GM11168 (cell line): ENCODE results near the gene FUS.
"Not testable (repeated sequence)": the region's sequence is repeated elsewhere in the genome, so short reads cannot be mapped to it uniquely, and the experiment has no call there.

Experiments used
- in situ Hi-C: fragments of 300-500 bp; cut with MboI; formaldehyde crosslinking; loops from one replicate; pipeline ENCODE4 v1.12.0; 2022; ENCODE audit warnings: low sequenced_read_pairs; ENCODE audit not compliant: unreplicated experiment

Gene FUS

DNA sequence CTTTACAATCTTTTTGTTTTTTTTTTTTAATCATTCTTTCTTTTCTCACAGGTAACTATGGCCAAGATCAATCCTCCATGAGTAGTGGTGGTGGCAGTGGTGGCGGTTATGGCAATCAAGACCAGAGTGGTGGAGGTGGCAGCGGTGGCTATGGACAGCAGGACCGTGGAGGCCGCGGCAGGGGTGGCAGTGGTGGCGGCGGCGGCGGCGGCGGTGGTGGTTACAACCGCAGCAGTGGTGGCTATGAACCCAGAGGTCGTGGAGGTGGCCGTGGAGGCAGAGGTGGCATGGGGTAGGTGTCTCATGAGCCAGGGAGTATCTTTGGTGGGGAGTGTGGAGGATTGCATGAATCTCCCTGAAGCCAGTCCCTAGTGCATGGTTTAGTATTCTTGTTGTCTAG is 4.9 kb downstream of the FUS start:
- in situ Hi-C loops: no loop called here

DNA sequence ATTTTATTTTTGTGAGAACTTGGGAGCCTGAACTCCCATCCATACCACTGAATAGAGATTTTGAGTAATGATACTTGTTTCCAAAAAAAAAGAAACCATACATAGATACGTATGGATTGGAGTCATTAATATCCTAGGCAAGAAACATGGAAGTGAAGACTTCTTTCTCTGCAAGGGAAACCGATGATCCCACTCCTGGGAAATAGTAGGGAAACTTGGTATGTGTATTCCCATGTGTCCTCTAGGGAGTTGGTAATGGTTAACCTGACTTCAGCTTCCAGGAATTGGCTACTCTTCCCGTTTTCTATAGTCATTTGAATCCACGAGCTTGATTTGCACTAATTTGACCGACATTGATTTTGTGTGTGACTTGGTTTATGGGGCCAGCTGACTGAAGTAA is 5.4 kb downstream of the FUS start:
- in situ Hi-C loops: no loop called here

DNA sequence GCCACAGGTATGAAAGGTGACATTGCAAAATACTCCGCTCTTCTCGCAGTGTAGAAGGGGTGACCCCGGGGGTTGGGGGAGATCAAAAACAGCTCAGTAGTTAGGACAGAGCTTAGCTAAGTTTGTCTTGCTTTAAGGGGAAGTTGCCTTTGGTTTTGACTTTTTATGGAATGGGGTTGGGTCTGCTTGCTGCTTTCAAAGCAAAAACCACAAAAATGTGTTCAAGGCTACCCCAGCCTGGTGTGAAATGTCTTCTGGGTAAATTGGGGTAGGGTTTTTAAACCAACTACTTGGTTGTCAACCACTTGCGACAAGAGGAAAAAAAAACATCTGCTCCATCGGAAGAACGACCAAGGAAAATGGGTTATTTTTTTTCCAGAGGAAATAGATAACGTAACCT is 6.2 kb downstream of the FUS start:
- in situ Hi-C loops: no loop called here

DNA sequence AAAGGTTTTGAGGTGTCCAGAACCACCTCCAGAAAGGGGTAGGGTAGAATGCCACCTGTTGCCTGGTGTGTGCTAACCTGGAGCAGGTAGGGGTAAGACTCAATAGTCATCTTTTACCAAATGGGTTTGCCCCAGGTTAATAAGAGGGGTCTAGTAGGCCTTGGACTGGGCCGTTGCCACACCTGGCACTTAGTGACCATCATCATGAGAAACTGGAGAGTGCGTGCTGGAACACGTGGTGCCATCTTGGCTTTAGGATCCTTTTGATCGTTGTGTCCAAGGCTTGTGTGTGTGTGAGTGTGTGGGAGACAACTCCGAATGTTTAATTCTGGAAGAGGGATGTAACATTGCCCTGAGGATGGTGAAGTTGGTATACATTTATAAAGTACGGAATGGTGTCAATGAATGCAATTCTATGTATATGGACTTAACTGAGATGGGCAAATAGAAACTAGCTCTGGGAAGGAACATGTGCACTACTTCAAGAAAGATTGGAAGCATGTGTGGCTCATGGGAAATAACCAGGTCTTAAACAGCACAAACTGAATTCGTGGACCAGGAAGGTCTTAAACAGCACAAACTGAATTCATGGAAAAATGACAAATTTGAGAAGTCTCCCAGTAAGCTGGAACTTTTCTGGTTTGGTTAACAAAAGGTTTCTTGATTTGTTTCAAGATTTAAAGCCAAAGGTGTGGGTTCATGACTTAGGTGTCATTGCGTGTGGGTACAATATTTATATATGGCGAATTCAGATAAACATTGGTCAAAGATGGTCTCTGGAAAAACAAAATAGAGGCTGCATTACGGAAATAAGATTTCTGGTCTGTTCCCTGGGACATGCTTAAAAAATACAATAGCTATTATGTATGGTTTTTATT is 7.2 kb downstream of the FUS start:
- in situ Hi-C loops: no loop called here

DNA sequence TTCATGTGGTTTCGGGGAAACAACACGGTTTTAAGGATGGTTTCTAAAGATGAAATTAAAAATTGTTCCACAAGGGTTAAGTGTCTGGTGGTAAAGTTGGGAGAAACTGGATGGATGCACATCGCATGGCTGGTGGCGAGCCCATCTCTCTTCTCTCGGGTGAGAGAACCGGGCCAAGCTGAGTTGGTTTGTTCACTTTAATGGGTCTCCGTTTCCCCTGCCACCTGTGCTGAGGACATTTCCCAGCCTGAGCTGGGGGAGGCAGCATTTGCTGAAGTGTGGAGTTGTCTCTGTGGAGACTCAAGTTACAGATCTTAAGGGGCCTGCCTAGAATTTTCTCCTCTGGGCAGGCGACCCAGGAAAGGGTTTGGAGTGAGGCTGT is 7.9 kb downstream of the FUS start:
- in situ Hi-C loops: no loop called here

DNA sequence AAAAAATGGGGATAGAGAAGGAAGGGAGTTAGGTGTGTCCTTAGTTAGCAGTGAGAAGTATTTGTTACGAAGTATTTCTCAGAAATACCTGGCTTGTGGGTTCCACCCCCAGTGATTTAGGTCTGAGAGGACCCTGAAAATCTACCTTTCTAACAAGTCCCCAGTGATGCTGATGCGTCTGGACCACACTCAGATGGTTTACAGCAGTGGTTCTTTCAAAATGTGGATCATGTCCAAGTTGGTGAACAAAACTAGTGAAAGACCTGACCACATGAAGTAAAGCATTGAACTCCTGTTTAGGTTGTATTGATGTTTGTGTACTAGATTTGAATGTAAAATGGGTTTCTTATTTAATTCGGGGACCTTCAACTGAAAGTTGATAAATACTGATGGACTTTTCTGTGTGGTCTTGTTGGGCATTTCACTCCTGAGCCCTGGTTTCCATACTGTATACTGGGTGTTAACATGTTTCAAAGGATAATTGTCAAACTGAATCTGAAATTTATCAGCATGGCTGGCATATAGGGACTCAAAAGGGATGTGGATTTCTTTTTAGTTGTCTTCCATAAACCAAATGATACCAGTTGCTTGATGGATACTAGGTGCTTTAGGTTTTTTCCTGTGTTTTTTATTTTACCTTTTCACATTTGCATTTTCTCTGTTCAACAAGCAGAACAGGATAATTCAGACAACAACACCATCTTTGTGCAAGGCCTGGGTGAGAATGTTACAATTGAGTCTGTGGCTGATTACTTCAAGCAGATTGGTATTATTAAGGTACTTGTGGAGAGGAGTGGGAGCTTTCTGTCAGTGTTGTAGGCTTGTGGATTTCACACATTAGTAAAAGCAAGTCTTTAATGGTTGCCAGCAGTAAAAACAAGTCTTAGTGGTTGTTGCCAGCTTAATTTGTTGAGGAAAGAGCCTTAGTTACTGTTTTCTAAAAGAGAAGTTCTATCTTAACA is 8.8 kb downstream of the FUS start:
- in situ Hi-C loops: no loop called here

DNA sequence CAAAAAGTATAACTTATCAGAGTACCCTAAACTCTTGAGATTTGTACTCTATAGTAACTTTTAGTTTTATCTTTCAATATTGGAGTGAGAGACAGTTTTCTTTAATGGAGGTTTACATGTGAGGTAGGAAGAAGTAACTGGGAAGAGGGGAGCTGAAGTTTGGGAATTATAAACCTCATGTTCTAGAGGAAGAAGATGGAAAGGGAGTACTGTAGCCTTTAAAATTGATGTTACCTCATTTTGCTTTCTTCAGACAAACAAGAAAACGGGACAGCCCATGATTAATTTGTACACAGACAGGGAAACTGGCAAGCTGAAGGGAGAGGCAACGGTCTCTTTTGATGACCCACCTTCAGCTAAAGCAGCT is 9.5 kb downstream of the FUS start:
- in situ Hi-C loops: no loop called here

DNA sequence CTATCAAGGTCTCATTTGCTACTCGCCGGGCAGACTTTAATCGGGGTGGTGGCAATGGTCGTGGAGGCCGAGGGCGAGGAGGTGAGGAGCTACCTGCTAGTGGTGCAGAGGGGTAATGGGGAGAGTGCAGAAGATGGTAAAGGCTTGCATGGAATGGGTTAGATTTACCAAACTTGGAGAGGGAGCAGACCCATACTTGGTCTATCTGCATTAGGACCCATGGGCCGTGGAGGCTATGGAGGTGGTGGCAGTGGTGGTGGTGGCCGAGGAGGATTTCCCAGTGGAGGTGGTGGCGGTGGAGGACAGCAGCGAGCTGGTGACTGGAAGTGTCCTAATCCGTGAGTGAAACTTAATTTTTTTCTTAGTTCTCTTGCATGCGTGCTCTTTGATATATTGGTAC is 10.1 kb downstream of the FUS start:
- in situ Hi-C loops: no loop called here

DNA sequence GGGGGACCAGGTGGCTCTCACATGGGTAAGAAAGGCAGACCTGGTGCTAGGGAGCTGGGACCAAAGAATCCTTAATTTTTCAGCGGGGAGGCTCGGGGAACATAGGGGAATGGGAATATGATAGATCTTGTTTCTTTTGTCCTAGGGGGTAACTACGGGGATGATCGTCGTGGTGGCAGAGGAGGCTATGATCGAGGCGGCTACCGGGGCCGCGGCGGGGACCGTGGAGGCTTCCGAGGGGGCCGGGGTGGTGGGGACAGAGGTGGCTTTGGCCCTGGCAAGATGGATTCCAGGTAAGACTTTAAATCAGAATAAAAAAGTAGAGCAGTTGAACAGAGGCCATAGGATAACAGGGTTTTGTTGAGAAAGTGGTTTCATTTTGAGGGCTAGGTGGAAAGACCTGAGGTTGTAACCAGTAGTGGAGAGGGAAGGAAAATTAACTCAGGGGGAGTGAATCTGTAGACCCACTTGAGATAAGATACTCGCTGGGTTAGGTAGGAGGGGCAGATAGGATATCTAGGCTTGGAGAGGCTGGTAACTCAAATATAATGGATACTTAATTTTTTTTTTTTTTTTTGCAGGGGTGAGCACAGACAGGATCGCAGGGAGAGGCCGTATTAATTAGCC is 11.0 kb downstream of the FUS start:
- in situ Hi-C loops: no loop called here

DNA sequence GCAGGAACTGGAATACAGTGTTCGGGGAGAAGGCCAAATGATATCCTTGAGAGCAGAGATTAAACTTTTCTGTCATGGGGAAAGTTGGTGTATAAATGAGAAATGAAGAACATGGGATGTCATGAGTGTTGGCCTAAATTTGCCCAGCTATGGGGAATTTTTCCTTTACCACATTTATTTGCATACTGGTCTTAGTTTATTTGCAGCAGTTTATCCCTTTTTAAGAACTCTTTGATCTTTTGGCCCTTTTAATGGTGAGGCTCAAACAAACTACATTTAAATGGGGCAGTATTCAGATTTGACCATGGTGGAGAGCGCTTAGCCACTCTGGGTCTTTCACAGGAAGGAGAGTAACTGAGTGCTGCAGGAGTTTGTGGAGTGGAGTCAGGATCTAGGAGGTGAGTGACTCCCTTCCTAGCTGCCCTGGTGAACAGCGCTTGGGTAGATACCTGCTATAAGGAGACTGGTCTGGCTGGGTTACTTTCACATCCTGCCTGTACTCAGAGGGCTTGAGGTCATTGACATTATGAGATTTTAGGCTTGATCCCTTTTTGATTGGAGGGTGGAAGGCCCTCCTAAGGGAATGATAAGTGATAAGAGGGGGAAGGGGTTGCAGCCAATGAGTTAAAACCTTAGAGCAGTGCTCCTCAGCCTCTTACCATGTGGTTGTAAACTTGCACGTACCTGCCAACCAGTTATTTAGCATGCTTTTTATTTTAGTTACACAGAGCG is 11.9 kb downstream of the FUS start:
- in situ Hi-C loops: no loop called here

DNA sequence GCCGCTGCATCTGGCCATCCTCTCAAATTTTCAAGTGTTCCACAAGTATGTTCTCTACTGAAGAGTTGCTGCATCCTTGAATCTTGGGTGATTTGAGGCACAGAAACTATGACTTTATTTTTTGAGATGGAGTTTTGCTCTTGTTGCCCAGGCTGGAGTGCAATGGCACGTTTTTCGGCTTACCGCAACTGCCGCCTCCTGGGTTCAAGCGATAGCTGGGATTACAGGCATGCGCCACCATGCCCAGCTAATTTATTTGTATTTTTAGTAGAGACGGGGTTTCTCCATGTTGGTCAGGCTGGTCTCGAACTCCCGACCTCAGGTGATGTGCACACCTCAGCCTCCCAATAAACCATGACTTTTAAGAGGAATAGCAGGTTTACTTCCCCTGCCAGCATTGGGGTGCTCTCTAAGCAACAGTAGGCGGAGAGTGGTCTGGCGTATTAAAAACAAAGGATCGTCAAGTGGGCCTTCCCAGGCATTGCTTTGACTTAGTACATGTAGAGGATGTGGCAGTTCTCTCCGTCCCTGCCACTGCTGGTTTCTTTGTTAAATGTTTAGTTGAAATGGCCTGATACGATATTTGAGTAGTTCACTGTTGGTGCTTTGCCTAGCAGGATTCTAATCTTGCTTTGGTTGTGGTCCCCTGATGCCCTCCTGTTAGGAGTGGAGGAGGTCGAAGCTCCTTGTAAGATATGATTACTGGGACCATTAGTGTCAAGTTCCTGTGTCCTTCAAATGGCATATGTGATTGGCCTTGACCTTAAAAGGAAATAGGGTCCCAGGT is 13.1 kb downstream of the FUS start:
- in situ Hi-C loops: no loop called here

DNA sequence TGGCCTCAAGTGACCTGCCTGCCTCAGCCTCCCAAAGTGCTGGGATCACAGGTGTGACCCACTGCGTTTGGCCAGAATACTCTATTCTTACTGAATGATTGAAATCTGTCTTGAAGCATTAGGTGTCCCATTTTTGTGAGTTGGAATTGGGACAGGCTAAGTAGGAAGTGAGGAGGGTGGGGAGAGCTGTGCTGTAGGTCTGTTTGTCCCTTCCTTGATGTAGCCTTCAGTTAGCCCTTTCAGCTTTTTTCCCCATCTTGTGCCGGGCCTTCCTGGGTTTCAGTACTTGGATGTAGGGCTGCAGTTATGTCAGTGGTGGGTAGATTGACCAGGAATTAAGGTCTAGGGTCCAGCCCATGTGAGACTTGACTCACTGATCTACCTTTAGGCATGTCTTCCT is 13.9 kb downstream of the FUS start:
- in situ Hi-C loops: no loop called here

DNA sequence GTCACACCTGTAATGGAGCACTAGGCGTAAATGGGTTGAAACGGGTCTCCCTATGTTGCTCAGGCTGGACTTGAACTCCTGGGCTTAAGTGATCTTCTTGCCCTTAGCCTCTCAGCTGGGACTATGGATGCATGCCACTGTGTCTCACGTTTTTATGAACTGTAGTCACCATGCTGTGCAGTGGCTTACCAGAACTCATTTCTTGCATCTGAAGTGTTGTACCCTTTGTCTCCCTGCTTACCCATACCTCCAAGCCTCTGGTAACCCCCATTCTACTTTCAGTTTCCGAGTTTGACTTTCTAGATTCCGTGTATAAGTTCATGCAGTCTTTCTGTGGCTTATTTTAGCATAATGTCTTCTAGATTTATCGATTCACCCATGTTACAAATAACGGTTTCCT is 15.0 kb downstream of the FUS start:
- in situ Hi-C loops: no loop called here

DNA sequence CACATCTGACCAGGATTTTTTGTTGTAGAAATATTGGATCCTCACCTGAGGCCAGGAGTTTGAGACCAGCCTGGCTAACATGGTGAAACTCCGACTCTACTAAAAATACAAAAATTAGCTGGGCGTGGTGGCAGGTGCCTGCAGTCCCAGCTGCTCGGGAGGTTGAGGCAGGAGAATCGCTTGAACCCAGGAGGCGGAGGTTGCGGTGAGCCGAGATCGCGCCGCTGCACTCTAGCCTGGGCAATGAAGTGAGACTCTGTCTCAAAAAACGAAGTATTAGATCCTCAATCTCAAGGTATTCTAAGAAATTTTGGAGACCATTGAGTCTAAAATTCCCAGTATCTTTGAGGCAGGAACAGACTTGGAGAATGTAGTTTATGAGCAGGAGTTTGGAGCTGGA is 15.9 kb downstream of the FUS start:
- in situ Hi-C loops: not testable (repeated sequence)

DNA sequence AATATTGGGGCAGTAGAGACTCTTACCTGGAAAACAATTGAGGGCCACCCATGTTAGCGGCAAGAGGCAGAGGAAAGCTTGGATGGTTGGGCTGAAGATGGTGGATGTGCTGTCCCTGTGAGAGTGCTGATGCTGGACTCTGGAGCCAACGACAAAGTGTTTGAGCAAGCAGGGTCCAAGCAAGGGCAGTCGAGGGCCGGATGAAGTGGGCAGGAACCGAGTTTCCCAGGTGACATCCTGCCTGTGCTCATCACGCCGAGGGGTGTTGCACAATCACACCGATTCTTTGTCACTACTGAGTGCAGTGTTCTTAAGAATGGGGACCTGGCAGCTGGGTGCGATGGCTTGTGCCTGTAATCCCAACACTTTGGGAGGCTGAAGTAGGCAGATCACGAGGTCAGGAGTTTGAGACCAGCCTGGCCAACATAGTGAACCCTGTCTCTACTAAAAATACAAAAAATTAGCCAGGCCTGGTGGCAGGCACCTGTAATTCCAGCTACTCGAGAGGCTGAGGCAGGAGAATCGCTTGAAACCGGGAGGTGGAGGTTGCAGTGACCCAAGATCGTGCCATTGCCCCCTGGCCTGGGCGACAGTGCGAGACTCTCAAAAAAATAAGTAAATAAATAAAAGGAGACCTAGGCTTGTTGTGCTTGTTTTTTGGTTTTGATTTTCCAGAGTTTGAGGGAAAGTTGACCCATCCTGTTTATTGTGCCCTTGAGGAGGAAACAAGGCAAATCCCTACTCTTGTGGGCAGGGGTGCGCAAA is 16.6 kb downstream of the FUS start:
- in situ Hi-C loops: no loop called here

DNA sequence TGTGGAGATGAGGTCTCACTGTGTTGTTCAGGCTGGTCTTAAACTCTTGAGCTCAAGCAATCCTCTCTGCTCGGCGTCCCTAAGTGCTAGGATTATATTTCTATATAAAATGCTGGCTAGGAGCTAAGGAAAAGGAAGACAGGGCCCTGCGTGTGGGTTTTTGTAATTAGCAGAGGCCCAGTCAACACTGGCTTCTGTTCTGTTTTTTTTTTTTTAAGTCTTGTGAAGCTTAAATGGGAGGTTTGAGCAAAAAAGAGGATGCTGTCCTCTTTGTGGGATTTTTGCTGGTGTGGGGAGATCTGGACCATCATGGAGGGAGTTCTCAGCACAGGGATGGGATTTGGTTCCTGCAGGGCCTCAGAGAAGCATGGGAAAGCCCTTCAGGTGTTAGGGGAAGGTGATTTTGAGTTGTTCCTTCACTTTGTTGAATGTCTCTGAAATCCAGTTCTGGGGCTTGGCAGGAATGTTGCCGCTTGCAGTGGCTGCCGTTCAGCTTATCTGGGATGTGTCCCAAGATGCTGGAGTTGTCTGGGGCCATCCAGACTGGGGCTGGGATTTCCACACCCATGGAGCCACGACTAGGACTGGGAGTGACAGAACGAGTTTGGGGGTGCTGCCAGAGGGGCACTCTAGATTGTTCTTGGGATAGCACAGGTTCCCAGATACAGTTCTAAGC is 18.4 kb downstream of the FUS start:
- in situ Hi-C loops: no loop called here

DNA sequence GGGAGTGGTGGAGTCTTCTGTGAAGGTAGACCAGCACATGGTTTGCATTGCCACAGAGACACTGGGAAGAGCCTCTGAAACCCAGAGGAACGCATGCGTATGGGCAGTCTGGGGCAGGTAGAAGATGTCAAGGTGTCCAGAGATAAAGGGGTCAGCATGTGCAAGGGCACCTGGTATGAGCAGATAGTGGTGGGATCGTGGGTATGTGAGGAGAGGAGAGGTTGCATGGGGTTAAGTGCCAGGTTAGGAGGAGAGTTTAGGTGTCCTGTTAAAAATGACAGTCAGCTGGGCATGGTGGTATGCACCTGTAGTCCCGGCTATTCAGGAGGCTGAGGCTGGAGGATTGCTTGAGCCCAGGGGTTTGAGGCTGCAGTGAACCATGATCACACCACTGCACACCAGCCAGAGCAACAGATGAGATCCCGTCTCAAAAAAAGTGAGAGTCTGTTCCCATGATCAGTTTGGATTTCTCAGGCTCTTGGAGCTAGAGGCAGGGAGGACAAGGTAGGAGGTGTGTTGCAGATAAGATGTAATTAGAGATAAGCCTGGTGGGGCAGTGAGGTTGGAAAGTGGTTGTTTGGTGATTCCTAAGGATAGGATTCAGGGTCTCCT is 19.6 kb downstream of the FUS start:
- in situ Hi-C loops: loop anchor here (10.0 kb wide), 1 partner anchor 245 kb away; the partner anchor contains the start of gene ZNF843

DNA sequence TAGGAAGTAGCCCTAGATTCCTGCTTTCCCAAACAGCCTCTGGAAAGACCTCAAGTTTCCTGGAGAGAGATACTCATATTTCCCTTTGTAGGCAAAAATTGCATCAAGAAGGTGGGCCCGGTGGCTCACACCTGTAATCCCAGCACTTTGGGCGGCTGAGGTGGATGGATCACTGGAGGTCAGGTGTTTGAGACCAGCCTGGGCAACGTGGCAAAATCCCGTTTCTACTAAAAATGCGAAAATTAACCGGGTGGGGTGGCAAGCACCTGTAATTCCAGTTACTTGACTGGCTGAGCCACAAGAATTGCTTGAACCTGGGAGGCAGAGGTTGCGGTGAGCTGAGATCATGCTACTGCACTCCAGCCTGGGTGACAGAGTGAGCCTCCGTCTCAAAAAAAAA is 20.2 kb downstream of the FUS start:
- in situ Hi-C loops: loop anchor here (10.0 kb wide), 1 partner anchor 245 kb away; the partner anchor contains the start of gene ZNF843
